Type B pancreatic cell (in vitro differentiated cells): Measurements from ENCODE around the gene ITLN1. TPM values are rescaled to one million over a fixed set of nuclear protein-coding genes. Genes with fewer than 3 reads are reported as not detected.
"Not testable (repeated sequence)": the region's sequence is repeated elsewhere in the genome, so short reads cannot be mapped to it uniquely, and the experiment has no call there.

Source experiments
- DNase-seq: peaks from one replicate; pipeline ENCODE4 v3.0.0; 2021; ENCODE audit warnings: mixed read lengths; ENCODE audit not compliant: unreplicated experiment; ENCODE audit errors: extremely low spot score
- H3K27ac Mint-ChIP-seq: 2 replicates; pipeline ENCODE4 v1.8.0; 2021; ENCODE audit warnings: mild to moderate bottlenecking, mixed read lengths
- H3K27me3 Mint-ChIP-seq: 2 replicates; pipeline ENCODE4 v1.8.0; 2021; ENCODE audit warnings: mixed read lengths
- H3K36me3 Mint-ChIP-seq: 2 replicates; pipeline ENCODE4 v1.8.0; 2021; ENCODE audit warnings: mixed read lengths
- H3K4me1 Mint-ChIP-seq: one replicate; pipeline ENCODE4 v1.8.0; 2021; ENCODE audit warnings: mixed read lengths; ENCODE audit not compliant: unreplicated experiment
- H3K4me3 Mint-ChIP-seq: 2 replicates; pipeline ENCODE4 v1.8.0; 2021; ENCODE audit warnings: mild to moderate bottlenecking, mixed read lengths
- H3K9me3 Mint-ChIP-seq: 2 replicates; pipeline ENCODE4 v1.8.0; 2021; ENCODE audit warnings: mixed read lengths
- long read RNA-seq: library from polyadenylated mRNA; unstranded; transcript quantifications from one replicate; pipeline ENCODE4 v2.0.0, GENCODE V29; 2020
- total RNA-seq: library from RNA; stranded (reverse); gene quantifications from 2 replicates; pipeline ENCODE4 v1.2.1, GENCODE V29; 2021; ENCODE audit warnings: low replicate concordance
- TF ChIP-seq, protein P1 (sequence below): fragments of 200-600 bp; sonication (generic); conservative IDR thresholded peaks from 2 replicates; pipeline ENCODE4 v1.5.0; 2021; ENCODE audit warnings: antibody characterized with exemption, mild to moderate bottlenecking

Gene ITLN1
- total RNA-seq = 23.1 and 59.8 TPM in 2 replicates
- long read RNA-seq, transcript ITLN1-201 (8 exons, 1,183 nt) = major isoform, 97 of 101 reads
- long read RNA-seq, partial matches to known transcripts = 2 of 101 reads
- long read RNA-seq, other reads (novel, unspliced or antisense) = 2 of 101 reads

- no peaks in the 10 kb centered on the region for H3K27me3 Mint-ChIP-seq
- DNase-seq = no peak
- no peaks in the 10 kb centered on the region for H3K4me1 Mint-ChIP-seq
- no peaks in the 10 kb centered on the region for H3K9me3 Mint-ChIP-seq
- TF ChIP-seq, protein P1, sequence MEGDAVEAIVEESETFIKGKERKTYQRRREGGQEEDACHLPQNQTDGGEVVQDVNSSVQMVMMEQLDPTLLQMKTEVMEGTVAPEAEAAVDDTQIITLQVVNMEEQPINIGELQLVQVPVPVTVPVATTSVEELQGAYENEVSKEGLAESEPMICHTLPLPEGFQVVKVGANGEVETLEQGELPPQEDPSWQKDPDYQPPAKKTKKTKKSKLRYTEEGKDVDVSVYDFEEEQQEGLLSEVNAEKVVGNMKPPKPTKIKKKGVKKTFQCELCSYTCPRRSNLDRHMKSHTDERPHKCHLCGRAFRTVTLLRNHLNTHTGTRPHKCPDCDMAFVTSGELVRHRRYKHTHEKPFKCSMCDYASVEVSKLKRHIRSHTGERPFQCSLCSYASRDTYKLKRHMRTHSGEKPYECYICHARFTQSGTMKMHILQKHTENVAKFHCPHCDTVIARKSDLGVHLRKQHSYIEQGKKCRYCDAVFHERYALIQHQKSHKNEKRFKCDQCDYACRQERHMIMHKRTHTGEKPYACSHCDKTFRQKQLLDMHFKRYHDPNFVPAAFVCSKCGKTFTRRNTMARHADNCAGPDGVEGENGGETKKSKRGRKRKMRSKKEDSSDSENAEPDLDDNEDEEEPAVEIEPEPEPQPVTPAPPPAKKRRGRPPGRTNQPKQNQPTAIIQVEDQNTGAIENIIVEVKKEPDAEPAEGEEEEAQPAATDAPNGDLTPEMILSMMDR = no peak
- no peak within 1 kb of the TSS for H3K4me3 Mint-ChIP-seq
- H3K27ac Mint-ChIP-seq = no peak within 1 kb of the TSS
- no peaks in the 10 kb centered on the region for H3K36me3 Mint-ChIP-seq
Measured at GRCh38 chr1:160885042-160885441, at the start of gene ITLN1. Gene ITLN1 (minus strand): TSS chr1:160885180. CDS start chr1:160884877, 303 bp downstream.

DNA sequence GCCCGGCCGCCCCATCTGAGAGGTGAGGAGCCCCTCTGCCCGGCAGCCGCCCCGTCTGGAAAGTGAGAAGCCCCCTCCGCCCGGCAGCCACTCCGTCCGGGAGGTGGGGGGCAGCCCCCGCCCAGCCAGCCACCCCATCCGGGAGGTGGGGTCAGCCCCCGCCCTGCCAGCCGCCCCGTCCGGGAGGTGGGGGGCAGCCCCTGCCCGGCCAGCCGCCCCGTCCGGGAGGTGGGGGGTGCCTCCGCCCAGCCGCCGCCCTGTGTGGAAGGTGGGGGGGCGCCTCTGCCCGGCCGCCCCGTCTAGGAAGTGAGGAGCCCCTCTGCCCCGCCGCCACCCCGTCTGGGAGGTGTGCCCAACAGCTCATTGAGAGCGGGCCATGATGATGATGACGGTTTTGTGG, 48.3 kb upstream of the ITLN1 start:
- H3K36me3 Mint-ChIP-seq, H3K4me3 Mint-ChIP-seq, DNase-seq, H3K4me1 Mint-ChIP-seq, H3K27ac Mint-ChIP-seq, H3K9me3 Mint-ChIP-seq: not testable (repeated sequence)
- H3K27me3 Mint-ChIP-seq = peaks cover 18% of the 10 kb centered on the region

GRCh38 chr1:160925652-160926244, 40.8 kb upstream of the ITLN1 start:
- Mint-ChIP-seq H3K27ac (no peak overlapping the region), H3K4me1 (no peaks in the 10 kb centered on the region)

GRCh38 chr1:160924791-160925651, 40.0 kb upstream of the ITLN1 start:
- Mint-ChIP-seq H3K9me3 (peaks cover 6% of the 10 kb centered on the region), H3K4me1 (no peaks in the 10 kb centered on the region), H3K27me3 (no peaks in the 10 kb centered on the region), H3K36me3 (no peaks in the 10 kb centered on the region), H3K4me3 (peak overlapping the region; percentile 14), H3K27ac (no peak overlapping the region)
- TF ChIP-seq, protein P1 = no peak
- DNase-seq = no peak

More at GRCh38 chr1:160925652-160926244, 40.8 kb upstream of the ITLN1 start:
- Mint-ChIP-seq H3K36me3 (no peaks in the 10 kb centered on the region), H3K9me3 (peaks cover 6% of the 10 kb centered on the region), H3K4me3 (no peak overlapping the region), H3K27me3 (no peaks in the 10 kb centered on the region)
- TF ChIP-seq, protein P1 = no peak
- DNase-seq = no peak

- Mint-ChIP-seq H3K27ac (no peak overlapping the region), H3K36me3 (no peaks in the 10 kb centered on the region), H3K9me3 (no peaks in the 10 kb centered on the region), H3K4me1 (peaks cover 6% of the 10 kb centered on the region), H3K4me3 (no peak overlapping the region), H3K27me3 (peaks cover 13% of the 10 kb centered on the region)
- no peak for DNase-seq
- TF ChIP-seq, protein P1 = no peak
Measured at GRCh38 chr1:160916666-160917065, 31.7 kb upstream of the ITLN1 start.

DNA sequence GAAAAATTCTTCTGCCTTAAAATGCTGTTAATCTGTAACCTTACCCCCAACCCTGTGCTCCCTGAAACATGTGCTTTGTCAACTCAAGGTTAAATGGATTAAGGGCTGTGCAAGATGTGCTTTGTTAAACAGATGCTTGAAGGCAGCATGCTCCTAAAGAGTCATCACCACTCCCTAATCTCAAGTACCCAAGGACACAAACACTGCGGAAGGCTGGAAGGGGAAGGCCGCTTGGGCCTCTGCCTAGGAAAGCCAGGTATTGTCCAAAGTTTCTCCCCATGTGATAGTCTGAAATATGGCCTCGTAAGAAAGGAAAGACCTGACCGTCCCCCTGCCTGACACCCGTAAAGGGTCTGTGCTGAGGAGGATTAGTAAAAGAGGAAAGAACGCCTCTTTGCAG, 28.2 kb upstream of the ITLN1 start:
- H3K4me3 Mint-ChIP-seq, H3K9me3 Mint-ChIP-seq, H3K36me3 Mint-ChIP-seq, DNase-seq: not testable (repeated sequence)
- Mint-ChIP-seq H3K27ac (peak overlapping the region; percentile 11), H3K4me1 (peaks cover 12% of the 10 kb centered on the region), H3K27me3 (peaks cover 13% of the 10 kb centered on the region)
